ENCODE data around the gene PLEKHG5. TPM values are rescaled to one million over a fixed set of nuclear protein-coding genes. Genes with fewer than 3 reads are reported as not detected.

PLEKHG5 gene
- total RNA-seq, 2 donors from 2014 or later, result 11.6 to 21.4 TPM

- Histone ChIP-seq H3K27me3 (replicated peaks; ENCODE audit: insufficient read depth) (no peaks in the 10 kb centered on the region), H3K4me1 (replicated peaks) (no peaks in the 10 kb centered on the region), H3K36me3 (no peaks in the 10 kb centered on the region), H3K4me3 (no peak overlapping the region), H3K27ac (no peak overlapping the region), H3K9me3 (no peaks in the 10 kb centered on the region)
- intact Hi-C loops (cut with DNase I), result no loop called here
- DNase-seq (ENCODE audit: low spot score), result no peak
- WGBS, result 64% methylated on average over 20 of the region's 24 CpGs
- no peak for TF ChIP-seq POLR2AphosphoS5 (IDR thresholded peaks at IDR 0.05)
- no peak for TF ChIP-seq CTCF (IDR thresholded peaks at IDR 0.05)
- no peak for TF ChIP-seq POLR2A (IDR thresholded peaks at IDR 0.05)
These were observed 14.2 kb downstream of the PLEKHG5 start for GRCh38 chr1:6477039-6477820.

- no peak overlapping the region for H3K4me3 ChIP-seq
- TF ChIP-seq CTCF (IDR thresholded peaks at IDR 0.05) (no peak), POLR2AphosphoS5 (IDR thresholded peaks at IDR 0.05) (no peak), POLR2A (IDR thresholded peaks at IDR 0.05) (no peak)
- no peaks in the 10 kb centered on the region for H3K27me3 ChIP-seq (replicated peaks; ENCODE audit: insufficient read depth)
- no peaks in the 10 kb centered on the region for H3K4me1 ChIP-seq (replicated peaks)
- no peak overlapping the region for H3K27ac ChIP-seq
- 90% methylated on average over 5 of the region's 5 CpGs for WGBS
- H3K9me3 ChIP-seq, result no peaks in the 10 kb centered on the region
- DNase-seq (ENCODE audit: low spot score), result no peak
- intact Hi-C loops (cut with DNase I), result no loop called here
- H3K36me3 ChIP-seq, result no peaks in the 10 kb centered on the region
These were observed 15.0 kb downstream of the PLEKHG5 start for GRCh38 chr1:6476483-6476882.

- Histone ChIP-seq H3K27me3 (replicated peaks; ENCODE audit: insufficient read depth) (no peaks in the 10 kb centered on the region), H3K4me1 (replicated peaks) (no peaks in the 10 kb centered on the region), H3K4me3 (no peak overlapping the region), H3K36me3 (no peaks in the 10 kb centered on the region), H3K9me3 (no peaks in the 10 kb centered on the region), H3K27ac (no peak overlapping the region)
- intact Hi-C loops (cut with DNase I), result no loop called here
- 42% methylated on average over 33 of the region's 33 CpGs for WGBS
- peak; percentile 55 for DNase-seq (ENCODE audit: low spot score)
- no peak for TF ChIP-seq POLR2AphosphoS5 (IDR thresholded peaks at IDR 0.05)
- peak; percentile 74 to 92 (median 86) for TF ChIP-seq CTCF (IDR thresholded peaks at IDR 0.05)
- no peak for TF ChIP-seq POLR2A (IDR thresholded peaks at IDR 0.05)
These were observed 15.9 kb downstream of the PLEKHG5 start for GRCh38 chr1:6475381-6476133.

GRCh38 chr1:6474815-6475282, 16.6 kb downstream of the PLEKHG5 start:
- no peaks in the 10 kb centered on the region for H3K9me3 ChIP-seq
- no peak overlapping the region for H3K4me3 ChIP-seq
- H3K27me3 ChIP-seq (replicated peaks; ENCODE audit: insufficient read depth), result no peaks in the 10 kb centered on the region
- intact Hi-C loops (cut with DNase I), result no loop called here
- H3K4me1 ChIP-seq (replicated peaks), result no peaks in the 10 kb centered on the region
- WGBS, result 83% methylated on average over 13 of the region's 13 CpGs
- DNase-seq (ENCODE audit: low spot score), result no peak
- no peaks in the 10 kb centered on the region for H3K36me3 ChIP-seq
- H3K27ac ChIP-seq, result no peak overlapping the region
- TF ChIP-seq POLR2A (IDR thresholded peaks at IDR 0.05) (no peak), POLR2AphosphoS5 (IDR thresholded peaks at IDR 0.05) (no peak), CTCF (IDR thresholded peaks at IDR 0.05) (no peak)

All from prostate gland (tissue), 2 donors.